T-helper 2 cell (primary cell): ENCODE results near the gene NT5C1A.

Source experiments
- DNase-seq, 5 experiments: peaks; one replicate each; pipeline versions ENCODE4 v3.0.0 to v3.0.0-alpha.2; 2012 to 2022

The NT5C1A gene

GRCh38 chr1:39689635-39690034 lies 17.7 kb upstream of the NT5C1A start:
- no peak for DNase-seq

- no peak for DNase-seq
These were observed 17.3 kb upstream of the NT5C1A start for GRCh38 chr1:39689214-39689613.

- no peak for DNase-seq
These were observed 16.8 kb upstream of the NT5C1A start for GRCh38 chr1:39688706-39689105.

- DNase-seq = no peak
These were observed 15.3 kb upstream of the NT5C1A start for GRCh38 chr1:39687243-39687642.

DNA sequence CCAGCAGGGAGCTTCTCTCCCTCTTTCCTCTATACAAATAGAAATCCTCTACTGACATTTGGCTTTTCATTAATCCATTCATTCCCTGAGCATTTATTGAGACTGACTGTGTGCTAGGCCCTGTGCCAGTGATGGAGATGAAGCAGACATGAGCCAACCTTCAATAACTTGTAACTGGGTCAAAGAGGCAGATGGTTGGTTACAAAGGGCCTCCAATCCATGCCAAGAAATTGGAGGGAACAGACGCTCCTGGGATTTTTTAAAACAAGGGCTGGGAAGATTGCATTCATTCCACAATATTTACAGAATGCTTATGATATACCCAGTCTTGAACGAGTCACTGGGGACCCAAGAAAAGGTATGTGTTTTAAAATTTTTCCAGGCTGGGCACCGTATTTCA lies 13.2 kb upstream of the NT5C1A start:
- DNase-seq = no peak

DNA sequence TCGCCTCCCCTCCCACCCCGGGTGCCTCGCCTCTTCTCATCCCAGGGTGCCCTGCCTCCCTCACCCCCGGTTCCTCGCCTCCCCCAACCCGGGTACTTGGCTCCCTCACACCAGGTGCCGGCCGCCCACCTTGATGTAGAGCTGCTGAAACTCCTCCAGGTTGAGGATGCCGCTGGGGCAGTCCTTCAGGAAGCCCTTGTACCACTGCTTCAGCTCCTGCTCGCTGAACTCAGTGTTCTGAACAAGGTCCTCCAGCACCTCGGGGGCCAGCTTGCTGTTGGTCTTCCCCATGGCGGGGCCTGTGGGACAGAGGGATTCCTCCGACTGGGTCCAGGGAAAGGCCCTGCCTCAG lies 12.4 kb upstream of the NT5C1A start:
- no peak for DNase-seq

- peak in 3 of 5 experiments; percentile 18 to 61 (median 49) for DNase-seq
These were observed 11.8 kb upstream of the NT5C1A start for GRCh38 chr1:39683591-39684312.

DNA sequence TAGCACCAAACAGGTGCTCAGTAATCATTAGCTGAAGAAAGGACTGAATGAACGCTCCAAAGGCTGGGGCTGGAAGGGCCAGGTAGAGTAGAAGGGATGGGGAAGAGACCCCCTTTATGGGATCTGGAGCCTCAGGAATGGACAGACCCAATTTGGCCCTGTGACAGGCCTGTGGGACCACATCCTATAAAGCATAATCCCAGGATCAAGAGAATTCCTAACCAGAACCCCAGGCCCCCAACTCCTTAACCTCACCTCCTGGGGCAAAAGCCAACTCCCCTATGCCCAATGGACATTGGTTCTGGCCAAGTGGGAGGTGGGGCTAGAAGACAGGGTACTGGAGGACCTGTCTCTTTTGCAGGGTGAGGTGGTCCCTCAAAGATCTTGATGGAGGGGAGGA lies 10.1 kb upstream of the NT5C1A start:
- no peak for DNase-seq

GRCh38 chr1:39681294-39681693 lies 9.4 kb upstream of the NT5C1A start:
- DNase-seq = no peak

GRCh38 chr1:39680751-39681150 lies 8.8 kb upstream of the NT5C1A start:
- DNase-seq = no peak

DNA sequence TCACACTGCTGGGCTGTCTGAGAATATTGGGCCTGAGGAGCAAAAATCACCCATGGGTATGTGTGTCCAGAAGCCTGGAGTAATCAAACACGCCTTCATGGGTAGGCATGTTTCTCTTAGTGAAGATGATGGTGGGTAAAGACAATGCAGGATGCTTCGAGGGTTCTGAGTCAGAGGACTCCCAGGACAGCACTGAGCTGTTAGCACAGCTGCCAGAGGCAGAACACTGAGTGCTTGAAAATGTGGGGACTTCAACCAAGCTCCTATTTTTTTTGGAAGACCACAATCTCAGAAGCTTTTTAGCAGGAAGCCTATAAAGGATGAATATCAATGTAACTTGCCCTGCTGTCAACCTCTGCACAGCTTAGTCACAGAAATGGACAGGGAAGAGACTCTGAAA lies 7.9 kb upstream of the NT5C1A start:
- no peak for DNase-seq

DNA sequence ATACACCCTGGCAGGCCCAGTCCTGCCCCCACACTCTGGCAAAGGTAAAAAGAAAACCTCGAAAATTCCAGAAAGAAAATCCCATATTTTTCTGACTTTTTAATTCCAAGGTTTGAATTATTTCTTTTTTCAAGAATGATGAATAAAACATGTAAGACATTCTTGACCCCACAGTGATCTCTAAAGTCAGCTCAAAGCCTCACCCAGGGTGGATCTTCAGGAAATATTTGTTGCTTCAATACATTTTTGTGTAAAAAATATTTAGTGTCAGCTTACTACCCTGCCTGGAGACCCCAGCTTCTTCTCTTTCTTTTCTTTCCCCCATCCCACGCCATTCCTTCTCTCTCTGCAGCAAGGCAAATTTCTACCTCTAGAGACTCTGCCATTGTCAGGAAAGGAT lies 7.0 kb upstream of the NT5C1A start:
- DNase-seq = no peak

DNA sequence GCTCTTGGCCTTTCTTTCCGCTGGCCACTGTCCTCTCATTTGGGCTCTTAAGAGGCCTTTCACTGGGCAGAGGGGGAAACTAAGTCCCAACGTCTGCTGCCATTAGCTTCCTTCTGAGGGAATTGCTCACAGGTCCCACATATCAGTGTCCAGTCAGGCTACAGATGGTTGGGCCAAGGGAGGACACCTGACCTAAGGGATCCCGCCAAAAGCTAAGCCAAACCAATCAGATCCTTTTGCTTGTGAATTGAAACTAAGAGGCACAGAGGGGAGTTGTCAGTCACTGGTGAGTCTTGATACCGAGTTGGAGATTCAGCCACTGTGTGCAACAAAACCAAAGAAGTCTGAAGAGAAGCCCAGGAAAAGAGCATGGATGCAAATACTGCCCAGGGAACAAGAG lies 5.7 kb upstream of the NT5C1A start:
- no peak for DNase-seq

DNA sequence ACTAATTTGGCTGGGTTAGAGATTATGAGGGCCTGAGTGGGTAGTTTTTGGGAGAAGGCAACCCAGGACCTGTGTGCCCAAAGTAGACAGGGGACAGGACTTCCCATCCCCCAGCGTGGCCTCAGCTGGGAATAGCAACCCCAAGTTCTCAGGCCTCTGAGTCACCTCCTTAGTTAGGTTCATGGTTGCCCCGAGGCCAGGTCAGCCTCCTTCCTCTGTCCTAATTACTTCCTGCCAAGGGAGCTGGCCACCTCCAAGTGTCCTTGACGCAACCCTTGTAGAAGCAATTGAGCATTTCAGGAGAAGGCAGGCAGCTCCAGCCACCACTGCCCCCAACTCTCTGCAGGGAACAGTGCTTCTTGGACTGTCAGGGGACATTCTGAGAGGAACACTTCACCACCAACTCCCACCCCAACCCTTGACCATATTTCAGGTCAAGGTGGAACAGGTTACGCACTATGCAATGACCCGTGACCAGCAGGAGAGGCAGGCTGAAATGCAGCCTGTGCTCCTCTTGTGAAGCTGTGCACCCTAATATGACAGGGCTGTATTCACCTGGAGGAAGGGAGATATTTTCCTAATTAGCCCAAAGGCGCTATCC lies 5.1 kb upstream of the NT5C1A start:
- DNase-seq = no peak

- DNase-seq = no peak
These were observed 3.3 kb upstream of the NT5C1A start for GRCh38 chr1:39675220-39675619.

GRCh38 chr1:39673215-39673614 lies 1.3 kb upstream of the NT5C1A start:
- no peak for DNase-seq

DNA sequence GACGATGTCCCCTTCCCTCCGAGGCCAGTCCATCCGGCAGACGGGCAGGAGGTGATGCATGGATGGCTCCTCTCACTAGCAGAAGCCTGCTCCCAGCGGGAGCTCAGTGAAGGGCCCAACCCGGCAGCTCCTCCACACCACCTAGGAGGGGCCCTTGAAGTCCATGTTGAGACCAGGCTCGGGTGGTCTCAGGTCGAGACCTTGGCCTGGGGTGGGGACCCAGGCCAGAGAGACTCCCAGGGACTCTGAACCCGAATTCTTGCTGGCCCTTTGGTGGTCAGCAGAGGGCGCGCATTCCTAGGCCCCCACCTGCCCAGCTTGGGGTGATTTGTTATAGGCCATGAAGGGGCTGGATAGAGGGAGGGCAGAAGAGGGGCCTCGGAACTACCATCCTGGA lies 642 bp upstream of the NT5C1A start:
- DNase-seq = no peak

GRCh38 chr1:39671433-39671792 lies 494 bp downstream of the NT5C1A start:
- no peak for DNase-seq

DNA sequence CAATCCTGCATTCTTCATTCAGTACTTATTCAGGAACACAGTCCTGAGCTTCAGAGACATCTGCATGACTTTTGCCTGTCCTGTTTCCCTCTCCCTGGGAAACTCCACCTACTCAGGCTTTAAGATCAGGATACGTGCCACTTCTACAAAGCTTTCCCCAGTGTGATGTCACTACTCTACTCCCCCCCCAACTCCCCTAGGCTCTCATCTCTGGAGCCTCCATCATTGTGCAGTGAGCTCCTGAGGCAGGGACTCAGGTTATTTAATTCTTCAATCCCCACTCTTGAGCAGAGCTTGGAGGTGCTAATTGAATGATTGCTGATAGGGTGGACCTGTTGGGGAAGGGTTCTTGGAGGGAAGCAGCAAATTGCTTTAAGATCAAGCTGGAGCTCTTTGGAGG lies 1.2 kb downstream of the NT5C1A start:
- no peak for DNase-seq

- DNase-seq = no peak
These were observed 3.0 kb downstream of the NT5C1A start for GRCh38 chr1:39668894-39669293.

DNA sequence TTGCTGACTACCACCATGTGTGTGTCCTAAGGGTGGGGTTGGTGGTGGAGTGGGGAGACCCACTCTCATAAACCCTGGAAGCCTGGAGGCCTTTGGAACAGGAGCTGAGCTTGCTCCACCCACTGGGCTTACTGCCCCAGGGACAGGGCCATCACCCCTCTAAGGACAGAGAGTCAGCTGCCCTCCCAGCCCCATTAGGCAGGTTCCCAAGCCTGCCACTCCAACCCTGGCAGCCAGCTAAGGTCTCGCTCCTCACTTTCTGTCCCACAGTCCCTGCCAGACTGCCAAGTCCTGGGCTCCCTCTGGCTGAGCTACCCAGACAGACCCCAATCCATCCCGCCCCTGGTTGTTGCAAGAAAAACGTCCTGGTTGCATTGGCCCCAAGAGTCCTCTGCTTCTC lies 3.8 kb downstream of the NT5C1A start:
- no peak for DNase-seq

- peak in 1 of 5 experiments; percentile 75 for DNase-seq
These were observed 5.1 kb downstream of the NT5C1A start for GRCh38 chr1:39666772-39667171.

DNA sequence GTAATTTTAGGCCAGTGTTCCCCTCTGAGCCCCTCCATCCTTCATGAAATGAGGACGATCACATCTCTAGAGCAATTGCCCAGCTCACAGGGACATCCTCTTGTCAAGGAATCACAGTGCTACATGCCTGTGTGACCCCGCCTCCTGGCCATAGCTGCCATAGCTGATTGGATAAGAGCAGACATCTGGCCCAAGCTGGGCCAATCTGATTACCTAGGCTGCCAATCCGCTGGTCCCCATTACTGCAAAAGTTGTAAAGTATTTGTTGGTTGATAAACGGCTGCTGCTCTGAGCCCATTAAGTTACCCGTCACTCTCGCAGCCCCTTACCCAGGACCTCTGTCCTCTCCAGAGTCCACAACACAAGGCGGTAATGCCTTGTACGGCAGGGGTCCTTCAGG lies 8.3 kb downstream of the NT5C1A start:
- DNase-seq = no peak

- DNase-seq = no peak
These were observed 9.0 kb downstream of the NT5C1A start for GRCh38 chr1:39662861-39663260.

DNA sequence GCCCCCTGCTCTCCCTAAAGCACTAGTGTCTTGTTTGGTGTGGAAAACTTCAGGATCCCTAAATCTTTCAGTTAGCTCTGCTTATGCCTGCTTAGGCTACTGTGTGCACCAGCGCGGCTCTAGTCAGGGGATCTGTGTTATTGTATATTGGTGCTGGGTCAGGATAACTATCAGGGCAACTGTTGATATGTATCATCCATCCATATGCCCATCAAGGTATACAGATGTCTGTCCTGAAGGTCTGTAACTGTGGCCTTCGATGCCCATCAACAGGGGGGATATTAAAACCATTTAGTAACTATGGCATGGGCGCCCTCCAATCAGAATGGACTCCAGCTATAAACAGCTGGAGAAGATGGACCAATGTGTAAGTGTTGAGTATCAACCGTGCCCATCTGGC lies 12.4 kb downstream of the NT5C1A start:
- DNase-seq = no peak
